T1000 (cell line): ENCODE measurements around the gene SERINC3.

Experiments used
- DNase-seq: peaks from one replicate; lab custom pipeline; 2025; ENCODE audit warnings: mixed read lengths; lab: John Stamatoyannopoulos, UW

Gene SERINC3

GRCh38 chr20:44532981-44533331 is 11.1 kb upstream of the SERINC3 start:
- no peak for DNase-seq

DNA sequence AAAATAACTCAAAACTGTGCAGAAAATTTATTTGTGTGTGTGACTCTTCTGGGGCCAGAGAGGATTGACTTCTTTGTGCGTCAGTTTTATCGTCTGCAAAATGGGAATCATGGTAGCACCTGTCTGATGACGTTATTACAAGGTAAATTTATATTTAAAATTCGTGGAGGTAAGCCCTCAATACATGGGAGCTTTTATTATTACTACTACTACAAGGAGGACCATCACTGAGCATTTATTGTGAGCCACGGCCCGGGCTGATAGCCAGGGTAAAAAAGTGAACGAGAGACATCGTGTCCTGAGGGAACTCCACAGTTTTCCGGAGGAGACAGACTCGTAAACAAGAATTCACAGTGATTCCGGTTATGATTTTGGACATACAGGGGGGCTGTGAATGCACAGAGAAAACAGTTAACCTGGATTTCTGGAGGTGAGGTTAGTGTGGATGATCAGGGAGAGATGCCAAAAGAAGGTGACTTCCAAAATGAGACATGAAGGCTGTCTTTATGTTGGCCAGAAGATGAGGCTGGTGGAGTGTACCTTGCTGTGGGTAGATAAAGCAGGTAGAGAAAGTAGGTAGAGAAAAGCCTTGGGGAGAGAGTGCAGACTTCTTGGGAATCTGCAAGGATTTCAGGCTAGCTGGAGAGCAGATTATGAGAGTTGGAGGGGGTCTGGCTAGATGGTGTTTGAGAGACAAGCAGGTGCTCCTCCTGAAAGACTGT is 10.6 kb upstream of the SERINC3 start:
- no peak for DNase-seq

GRCh38 chr20:44528309-44528708 is 6.4 kb upstream of the SERINC3 start:
- no peak for DNase-seq

DNA sequence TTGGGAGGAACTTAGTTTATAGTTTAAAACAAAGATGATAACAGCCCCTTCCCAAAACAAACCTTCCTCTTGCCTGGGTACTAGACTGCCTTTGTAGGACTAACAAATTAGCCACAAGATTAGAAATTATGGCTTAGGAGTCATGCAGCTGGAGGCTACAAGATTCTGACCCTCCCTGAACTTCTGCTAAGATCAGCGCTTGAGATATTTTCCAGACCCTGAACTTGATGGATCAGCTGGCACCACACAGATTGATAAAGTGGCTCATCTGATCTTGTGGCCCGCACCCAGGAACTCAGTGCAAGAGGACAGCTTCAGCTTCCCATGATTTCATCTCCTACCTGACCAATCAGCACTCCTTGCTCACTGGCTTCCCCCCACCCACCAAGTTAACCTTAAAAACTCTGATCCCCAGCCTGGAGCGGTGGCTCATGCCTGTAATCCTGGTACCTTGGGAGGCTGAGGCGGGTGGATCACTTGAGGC is 5.9 kb upstream of the SERINC3 start:
- no peak for DNase-seq

GRCh38 chr20:44526129-44526528 is 4.3 kb upstream of the SERINC3 start:
- DNase-seq: no peak

DNA sequence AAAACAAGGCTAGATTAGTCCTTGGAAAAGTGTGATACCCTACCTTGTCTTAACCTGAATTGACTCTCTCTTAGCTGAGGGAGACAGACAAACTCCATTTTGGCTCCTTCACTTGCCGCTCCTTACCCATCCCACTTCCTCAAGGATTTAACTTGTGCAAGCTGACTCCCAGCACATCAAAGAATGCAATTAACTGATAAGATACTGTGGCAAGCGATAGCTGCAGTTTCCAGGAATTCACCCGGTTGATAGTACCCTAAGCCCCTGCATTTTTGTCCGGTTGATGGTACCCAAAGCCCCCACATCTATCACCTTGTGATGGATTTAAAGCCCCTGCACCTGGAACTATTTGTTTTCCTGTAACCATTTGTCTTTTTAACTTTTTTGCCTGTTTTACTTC is 1.9 kb upstream of the SERINC3 start:
- DNase-seq: no peak

GRCh38 chr20:44522841-44523240 is 971 bp upstream of the SERINC3 start:
- DNase-seq: no peak

- DNase-seq: no peak
Measured at GRCh38 chr20:44520881-44521280, 989 bp downstream of the SERINC3 start.

DNA sequence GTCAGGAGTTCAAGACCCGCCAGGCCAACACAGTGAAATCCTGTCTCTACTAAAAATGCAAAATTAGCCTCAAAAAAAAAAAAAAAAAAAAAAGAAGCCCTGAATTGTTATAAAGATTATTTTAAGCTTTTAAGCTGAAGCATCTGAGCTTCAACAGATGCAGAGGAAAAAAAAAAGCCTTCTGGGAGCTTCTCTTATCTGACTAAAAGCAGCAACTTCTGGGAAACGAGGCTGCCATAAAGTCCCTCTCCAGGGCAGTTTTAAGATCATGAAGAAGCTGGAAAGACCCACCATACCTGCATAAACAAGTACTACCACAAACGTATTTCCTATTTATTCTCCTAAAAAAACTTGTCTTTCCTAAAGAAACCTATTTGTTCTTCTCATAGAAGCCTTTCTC is 3.6 kb downstream of the SERINC3 start:
- DNase-seq: no peak

DNA sequence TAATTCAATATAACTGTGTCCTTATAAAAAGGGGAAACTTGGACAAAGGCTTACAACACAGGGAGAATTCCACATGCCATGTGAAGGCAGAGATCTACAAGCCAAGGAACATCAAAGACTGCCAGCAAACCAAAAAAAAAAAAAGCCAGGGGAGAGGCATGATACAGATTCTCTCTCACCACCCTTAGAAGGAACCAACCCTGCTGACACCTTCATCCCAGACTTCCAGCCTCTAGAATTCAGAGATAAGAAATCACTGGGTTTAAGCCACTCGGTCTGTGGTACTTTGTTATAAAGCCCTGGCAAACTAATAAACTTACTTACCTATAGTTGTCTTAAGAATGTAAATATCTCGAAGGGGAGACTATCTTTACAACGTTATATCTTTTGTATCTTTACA is 4.4 kb downstream of the SERINC3 start:
- no peak for DNase-seq

DNA sequence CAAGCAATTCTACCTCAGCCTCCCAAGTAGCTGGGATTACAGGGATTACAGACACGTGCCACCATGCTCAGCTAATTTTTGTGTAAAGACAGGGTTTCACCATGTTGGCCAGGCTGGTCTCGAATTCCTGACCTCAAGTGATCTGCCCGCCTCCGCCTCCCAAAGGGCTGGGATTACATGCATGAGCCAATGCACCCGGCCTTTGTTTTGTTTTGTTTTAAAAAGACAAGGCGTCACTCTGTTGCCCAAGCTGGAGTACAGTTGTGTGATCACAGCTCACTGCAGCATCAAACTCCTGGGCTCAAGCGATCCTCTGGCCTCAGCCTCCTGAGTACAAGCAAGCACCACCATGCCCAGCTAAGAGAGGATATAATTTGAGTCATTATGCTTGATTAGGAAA is 5.4 kb downstream of the SERINC3 start:
- DNase-seq: no peak

DNA sequence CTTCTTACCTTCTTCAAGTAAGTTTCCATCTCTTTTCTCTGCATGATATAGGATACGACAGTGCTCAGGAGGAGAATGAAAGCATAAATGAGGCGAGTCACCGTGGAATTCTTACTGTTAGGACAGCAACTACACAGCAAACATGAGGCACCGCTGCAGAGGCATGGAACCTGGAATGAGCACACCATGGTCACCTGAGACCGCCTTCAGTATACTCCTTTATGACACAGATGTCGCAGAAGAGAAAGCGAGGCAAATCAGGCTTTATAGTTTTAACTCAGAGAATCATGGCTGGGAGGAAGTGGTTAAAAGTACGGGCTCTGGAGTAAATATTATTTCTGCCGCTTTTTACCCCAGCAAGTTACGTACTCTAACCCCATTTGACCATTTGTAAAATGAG is 8.0 kb downstream of the SERINC3 start:
- no peak for DNase-seq

DNA sequence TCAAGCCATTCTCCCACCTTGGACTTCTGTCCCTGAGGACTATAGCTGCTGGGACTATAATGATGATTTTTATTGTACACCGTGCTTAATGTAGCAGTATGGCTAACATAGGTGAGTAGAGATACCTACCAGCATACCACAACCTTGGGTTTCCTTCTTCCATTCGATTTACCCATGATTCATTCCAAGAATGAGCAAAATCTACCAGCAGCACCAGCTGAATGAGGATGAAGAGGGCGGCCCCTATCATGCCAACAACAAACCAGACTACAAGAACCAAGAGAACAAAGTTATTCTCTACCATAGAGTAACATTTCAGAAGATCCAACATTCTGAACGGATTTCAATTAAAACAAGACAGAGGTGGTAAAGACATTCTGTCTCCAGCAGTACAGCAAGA is 12.1 kb downstream of the SERINC3 start:
- no peak for DNase-seq

- DNase-seq: no peak
Measured at GRCh38 chr20:44504402-44505307, 17.2 kb downstream of the SERINC3 start.

DNA sequence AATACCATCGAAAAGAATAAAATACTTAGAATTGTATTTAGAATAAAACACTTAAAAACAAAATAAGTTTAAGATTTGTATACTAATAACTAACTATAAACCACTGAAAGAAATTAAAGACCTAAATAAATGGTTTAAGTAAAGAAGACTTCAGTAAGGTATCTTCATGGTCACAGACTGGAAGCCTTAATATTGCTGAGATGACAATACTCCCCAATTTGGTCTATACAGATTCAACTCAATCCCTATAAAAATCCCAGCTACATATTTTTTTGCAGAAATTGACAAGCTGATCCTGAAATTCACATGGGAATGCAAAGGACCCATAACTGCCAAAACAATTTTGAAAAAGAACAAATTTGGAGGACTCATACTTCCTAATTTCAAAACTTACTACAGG is 18.9 kb downstream of the SERINC3 start:
- no peak for DNase-seq

- DNase-seq: no peak
Measured at GRCh38 chr20:44501448-44501847, 20.4 kb downstream of the SERINC3 start.

GRCh38 chr20:44500221-44500620 is 21.6 kb downstream of the SERINC3 start:
- no peak for DNase-seq

DNA sequence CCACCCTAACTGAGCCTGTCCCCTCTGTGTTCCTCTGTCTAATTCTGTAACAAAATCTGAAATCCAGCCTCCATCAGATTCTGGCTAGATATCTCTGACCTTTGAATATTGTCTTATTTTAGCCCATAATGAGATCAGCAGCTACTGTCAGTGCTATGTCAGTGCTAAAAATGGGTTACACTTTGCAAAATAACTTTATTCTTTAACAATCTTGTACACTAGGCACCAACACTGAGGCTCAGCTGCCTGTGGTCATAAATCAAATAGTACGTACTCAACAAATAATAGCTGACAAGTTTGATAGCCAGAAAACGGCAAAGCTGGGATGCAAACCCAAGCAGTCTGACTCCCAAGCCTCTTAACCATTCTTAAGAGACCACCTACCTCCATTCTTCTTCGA is 24.1 kb downstream of the SERINC3 start:
- no peak for DNase-seq

GRCh38 chr20:44496976-44497375 is 24.9 kb downstream of the SERINC3 start:
- DNase-seq: peak; percentile 82

GRCh38 chr20:44495802-44496481 is 25.9 kb downstream of the SERINC3 start:
- peak; percentile 79 for DNase-seq

GRCh38 chr20:44495257-44495656 is 26.6 kb downstream of the SERINC3 start:
- no peak for DNase-seq

DNA sequence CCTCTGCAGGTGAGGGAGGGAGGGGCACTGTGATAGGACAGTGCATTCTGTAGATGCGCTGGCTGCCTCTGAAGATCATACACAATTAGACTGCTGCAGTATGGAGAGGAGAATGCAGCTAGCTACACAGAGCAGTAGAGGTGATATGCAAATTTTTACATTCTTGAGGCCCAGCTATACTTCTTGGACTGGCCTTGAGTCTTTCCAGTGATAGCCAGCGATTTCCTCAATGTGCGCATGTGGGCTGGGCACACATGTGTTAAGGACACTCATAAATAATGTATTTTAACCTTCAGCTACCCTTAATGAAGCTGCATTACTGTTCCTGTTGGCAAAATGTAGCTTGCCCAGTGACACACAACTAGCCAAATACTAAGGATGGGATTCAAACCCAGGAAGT is 27.2 kb downstream of the SERINC3 start:
- no peak for DNase-seq

DNA sequence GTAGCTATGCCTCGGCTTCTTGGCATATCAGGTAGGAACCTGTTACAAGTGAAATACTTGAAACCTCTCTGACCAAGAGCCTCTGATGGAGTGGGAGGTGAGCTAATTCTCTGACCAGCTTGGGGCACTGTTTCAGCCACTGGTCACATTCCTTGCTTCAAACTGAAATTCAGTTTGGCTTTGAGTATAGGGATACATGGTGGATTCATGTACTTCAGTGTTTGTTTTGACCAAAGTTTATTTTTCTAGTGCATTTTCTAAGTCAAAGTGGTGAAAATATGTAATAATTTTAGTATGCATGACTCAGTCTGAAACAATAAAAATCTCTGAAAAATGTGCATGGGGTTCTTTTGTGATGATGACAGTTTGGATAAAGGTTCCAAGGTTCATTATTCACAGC is 27.6 kb downstream of the SERINC3 start:
- no peak for DNase-seq
